Activated CD8-positive, alpha-beta memory T cell treated with anti-CD3 and anti-CD28 coated beads for 24 hours (primary cell): ENCODE measurements around the gene SLC13A5.
"Not testable (repeated sequence)": the region's sequence is repeated elsewhere in the genome, so short reads cannot be mapped to it uniquely, and the experiment has no call there.

Experiments
- DNase-seq: peaks from one replicate; pipeline ENCODE4 v3.0.0-alpha.2; 2020

The SLC13A5 gene

GRCh38 chr17:6713130-6713917, at the start of gene SLC13A5:
TSS of gene SLC13A5 (minus strand) at chr17:6713369. CDS start at chr17:6713333, 36 bp downstream.
- DNase-seq, result peak; percentile 63

- DNase-seq, result no peak
These were observed 48.6 kb upstream of the SLC13A5 start for GRCh38 chr17:6761779-6762178.

GRCh38 chr17:6757747-6758146, 44.6 kb upstream of the SLC13A5 start:
- no peak for DNase-seq

GRCh38 chr17:6756425-6757031, 43.4 kb upstream of the SLC13A5 start:
- peak; percentile 59 for DNase-seq

- DNase-seq, result peak; percentile 75
These were observed 42.6 kb upstream of the SLC13A5 start, which contains the start of gene XAF1 for GRCh38 chr17:6755731-6756184. TSS of gene XAF1 (plus strand) at chr17:6756046. CDS start at chr17:6756079, 33 bp downstream.

GRCh38 chr17:6755281-6755680, 42.1 kb upstream of the SLC13A5 start:
- DNase-seq, result no peak

GRCh38 chr17:6753546-6753945, 40.4 kb upstream of the SLC13A5 start:
- DNase-seq, result no peak

GRCh38 chr17:6753006-6753445, 39.9 kb upstream of the SLC13A5 start:
- peak; percentile 72 for DNase-seq

- no peak for DNase-seq
These were observed 39.1 kb upstream of the SLC13A5 start for GRCh38 chr17:6752068-6752909.

- no peak for DNase-seq
These were observed 36.4 kb upstream of the SLC13A5 start for GRCh38 chr17:6749519-6749918.

GRCh38 chr17:6748617-6749016, 35.4 kb upstream of the SLC13A5 start:
- DNase-seq, result no peak

- not testable (repeated sequence) for DNase-seq
These were observed 33.5 kb upstream of the SLC13A5 start for GRCh38 chr17:6746665-6747064.

GRCh38 chr17:6729531-6729930, 16.4 kb upstream of the SLC13A5 start:
- DNase-seq, result no peak

GRCh38 chr17:6724009-6724408, 10.8 kb upstream of the SLC13A5 start:
- no peak for DNase-seq

- DNase-seq, result no peak
These were observed 8.6 kb upstream of the SLC13A5 start for GRCh38 chr17:6721744-6722143.

- no peak for DNase-seq
These were observed 3.6 kb upstream of the SLC13A5 start for GRCh38 chr17:6716736-6717135.

- DNase-seq, result no peak
These were observed 1.2 kb upstream of the SLC13A5 start for GRCh38 chr17:6714315-6714874.

- DNase-seq, result no peak
These were observed 726 bp upstream of the SLC13A5 start for GRCh38 chr17:6713918-6714271.

GRCh38 chr17:6712854-6713129, 377 bp downstream of the SLC13A5 start:
- no peak for DNase-seq

GRCh38 chr17:6712058-6712853, 913 bp downstream of the SLC13A5 start:
- no peak for DNase-seq

- no peak for DNase-seq
These were observed 1.5 kb downstream of the SLC13A5 start for GRCh38 chr17:6711681-6712057.

- no peak for DNase-seq
These were observed 2.0 kb downstream of the SLC13A5 start for GRCh38 chr17:6711081-6711674.
